Neuronal stem cell (in vitro differentiated cells): Measurements from ENCODE around the gene TPRG1L.

Source experiments
- DNase-seq: peaks from one replicate; pipeline ENCODE4 v3.0.0-alpha.2; 2013; ENCODE audit warnings: low spot score
- H2AFZ ChIP-seq: one replicate; pipeline ENCODE4 v1.6.1; 2013; ENCODE audit warnings: mild to moderate bottlenecking, low read length, inconsistent platforms
- H2AK5ac ChIP-seq: 2 replicates; pipeline ENCODE4 v1.6.1; 2013; ENCODE audit warnings: low read depth, mild to moderate bottlenecking, inconsistent platforms, low read length, moderate library complexity, mixed read lengths
- H2BK120ac ChIP-seq: 2 replicates; pipeline ENCODE4 v1.6.1; 2013; ENCODE audit warnings: low read depth, mild to moderate bottlenecking, inconsistent platforms, low read length, moderate library complexity, mixed read lengths
- H2BK12ac ChIP-seq: one replicate; pipeline ENCODE4 v1.6.1; 2013; ENCODE audit warnings: low read length, inconsistent platforms
- H2BK15ac ChIP-seq: 2 replicates; pipeline ENCODE4 v1.6.1; 2013; ENCODE audit warnings: mild to moderate bottlenecking, low read length, inconsistent platforms, mixed read lengths
- H2BK5ac ChIP-seq: one replicate; pipeline ENCODE4 v1.6.1; 2013; ENCODE audit warnings: inconsistent platforms, mild to moderate bottlenecking, low read length, moderate library complexity
- H3K14ac ChIP-seq: one replicate; pipeline ENCODE4 v1.6.1; 2013; ENCODE audit warnings: low read length, inconsistent platforms
- H3K18ac ChIP-seq: 2 replicates; pipeline ENCODE4 v1.6.1; 2013; ENCODE audit warnings: low read length, inconsistent platforms
- H3K23ac ChIP-seq: 2 replicates; pipeline ENCODE4 v1.6.1; 2013; ENCODE audit warnings: low read depth, mild to moderate bottlenecking, mixed read lengths, low read length, inconsistent platforms; ENCODE audit not compliant: poor library complexity
- H3K27ac ChIP-seq: replicated peaks from 3 replicates; pipeline ENCODE4 v1.5.1; 2013; ENCODE audit warnings: low read length, inconsistent platforms
- H3K27me3 ChIP-seq, 3 experiments: 2 replicates each; pipeline ENCODE4 v1.6.1; 2013; ENCODE audit warnings: low read length in 3 of 3, mild to moderate bottlenecking in 2 of 3, inconsistent platforms in 1 of 3, low read depth in 1 of 3, mixed read lengths in 1 of 3, moderate library complexity in 1 of 3; ENCODE audit not compliant: control insufficient read depth in 3 of 3, insufficient read depth in 3 of 3
- H3K36me3 ChIP-seq, 2 donors: replicated peaks in 1 of 2; 2 replicates each; pipeline ENCODE4 v1.6.1; 2013; ENCODE audit warnings: low read length in 2 of 2; ENCODE audit not compliant: control insufficient read depth in 2 of 2, insufficient read depth in 2 of 2
- H3K4ac ChIP-seq: 2 replicates; pipeline ENCODE4 v1.6.1; 2013; ENCODE audit warnings: inconsistent platforms, mild to moderate bottlenecking, low read length, moderate library complexity
- H3K4me1 ChIP-seq, 2 donors: 1 replicate in 1 of 2; 2 replicates in 1 of 2; pipeline ENCODE4 v1.6.1; 2013; ENCODE audit warnings: low read length in 2 of 2, low read depth in 1 of 2; ENCODE audit not compliant: control insufficient read depth in 2 of 2, insufficient read depth in 1 of 2
- H3K4me2 ChIP-seq: one replicate; pipeline ENCODE4 v1.6.1; 2013; ENCODE audit warnings: mild to moderate bottlenecking, low read length, inconsistent platforms; ENCODE audit not compliant: insufficient read depth, poor library complexity, severe bottlenecking
- H3K4me3 ChIP-seq, 2 donors: 2 replicates each; pipeline ENCODE4 v1.5.1; 2013; ENCODE audit warnings: low read length in 2 of 2, mild to moderate bottlenecking in 2 of 2, inconsistent platforms in 1 of 2, moderate library complexity in 1 of 2
- H3K79me1 ChIP-seq: one replicate; pipeline ENCODE4 v1.6.1; 2013; ENCODE audit warnings: low read depth, mild to moderate bottlenecking, inconsistent platforms, low read length, moderate library complexity
- H3K9ac ChIP-seq: one replicate; pipeline ENCODE4 v1.6.1; 2013; ENCODE audit warnings: mild to moderate bottlenecking, low read depth, low read length, inconsistent platforms; ENCODE audit not compliant: poor library complexity
- H3K9me3 ChIP-seq, 2 donors: replicated peaks in 1 of 2; 2 replicates each; pipeline versions ENCODE3 to v1.6.1; 2013; ENCODE audit warnings: low read length in 2 of 2, mild to moderate bottlenecking in 2 of 2, inconsistent platforms in 1 of 2, low read depth in 1 of 2, mixed read lengths in 1 of 2, moderate library complexity in 1 of 2; ENCODE audit not compliant: control insufficient read depth in 2 of 2, insufficient read depth in 1 of 2
- H4K8ac ChIP-seq: one replicate; pipeline ENCODE4 v1.6.1; 2013; ENCODE audit warnings: low read depth, mild to moderate bottlenecking, inconsistent platforms, low read length, moderate library complexity
- H4K91ac ChIP-seq: one replicate; pipeline ENCODE4 v1.6.1; 2013; ENCODE audit warnings: low read length, low read depth, mild to moderate bottlenecking, inconsistent platforms; ENCODE audit not compliant: poor library complexity
- WGBS, 2 donors: extraction: QIAGEN DNeasy Blood & Tissue Kit; methylation state at CpG; one replicate each; pipeline ENCODE4 v1.1.7; 2013; ENCODE audit warnings: missing lambda C conversion rate in 2 of 2, mixed read lengths in 1 of 2; ENCODE audit not compliant: insufficient read length in 2 of 2, insufficient replicate concordance in 1 of 2; ENCODE audit errors: extremely low coverage in 2 of 2; 5-methylcytosine and 5-hydroxymethylcytosine counted together

TPRG1L gene

GRCh38 chr1:3642919-3643675, 18.3 kb downstream of the TPRG1L start:
- H4K8ac ChIP-seq = no peak overlapping the region
- peaks cover 8 to 65% of the 10 kb centered on the region in 2 donors for H3K36me3 ChIP-seq
- H2BK12ac ChIP-seq = no peak overlapping the region
- no peak overlapping the region for H2BK120ac ChIP-seq
- no peak overlapping the region for H2BK15ac ChIP-seq
- no peak for DNase-seq
- WGBS, 2 donors = no CpG with 5 or more reads among the region's 43 CpGs
- H3K27me3 ChIP-seq = no peaks in the 10 kb centered on the region
- H3K18ac ChIP-seq = no peak overlapping the region
- no peak overlapping the region for H2AK5ac ChIP-seq
- H3K9me3 ChIP-seq = no peaks in the 10 kb centered on the region
- no peak overlapping the region for H3K4me2 ChIP-seq
- H3K9ac ChIP-seq = no peak overlapping the region
- H2AFZ ChIP-seq = no peak overlapping the region
- H3K27ac ChIP-seq = no peak overlapping the region
- H3K14ac ChIP-seq = no peak overlapping the region
- H3K4ac ChIP-seq = no peak overlapping the region
- H3K23ac ChIP-seq = no peak overlapping the region
- no peaks in the 10 kb centered on the region for H3K79me1 ChIP-seq
- no peak overlapping the region for H3K4me3 ChIP-seq
- no peak overlapping the region for H2BK5ac ChIP-seq
- no peak overlapping the region for H4K91ac ChIP-seq
- H3K4me1 ChIP-seq = peaks cover 0 to 3% of the 10 kb centered on the region in 2 donors

GRCh38 chr1:3644273-3644672, 19.5 kb downstream of the TPRG1L start:
- no CpG with 5 or more reads among the region's 25 CpGs for WGBS, 2 donors
- Histone ChIP-seq H2BK120ac (no peak overlapping the region), H2AK5ac (no peak overlapping the region), H2BK5ac (no peak overlapping the region), H2AFZ (no peak overlapping the region), H3K36me3 (peaks cover 4 to 54% of the 10 kb centered on the region in 2 donors), H4K8ac (no peak overlapping the region), H4K91ac (no peak overlapping the region), H3K27ac (no peak overlapping the region), H3K9ac (no peak overlapping the region), H3K18ac (no peak overlapping the region), H3K79me1 (no peaks in the 10 kb centered on the region), H3K27me3 (no peaks in the 10 kb centered on the region), H3K23ac (no peak overlapping the region), H2BK12ac (no peak overlapping the region), H3K9me3 (no peaks in the 10 kb centered on the region), H3K4me1 (peaks cover 3 to 5% of the 10 kb centered on the region in 2 donors), H2BK15ac (no peak overlapping the region), H3K4ac (no peak overlapping the region), H3K4me2 (no peak overlapping the region), H3K4me3 (no peak overlapping the region), H3K14ac (no peak overlapping the region)
- no peak for DNase-seq

GRCh38 chr1:3645247-3645646, 20.4 kb downstream of the TPRG1L start:
- Histone ChIP-seq H3K79me1 (peaks cover 5% of the 10 kb centered on the region), H3K9ac (no peak overlapping the region), H2BK5ac (no peak overlapping the region), H3K4me2 (no peak overlapping the region), H2BK15ac (no peak overlapping the region), H3K9me3 (no peaks in the 10 kb centered on the region), H2BK12ac (no peak overlapping the region), H3K4me3 (no peak overlapping the region), H3K36me3 (peaks cover 4 to 46% of the 10 kb centered on the region in 2 donors), H3K23ac (no peak overlapping the region), H4K8ac (no peak overlapping the region), H3K18ac (no peak overlapping the region), H3K14ac (no peak overlapping the region), H4K91ac (no peak overlapping the region), H3K4ac (no peak overlapping the region), H2BK120ac (no peak overlapping the region), H2AK5ac (no peak overlapping the region), H2AFZ (no peak overlapping the region), H3K27ac (no peak overlapping the region), H3K27me3 (peaks cover 0 to 3% (median 2%) of the 10 kb centered on the region in 3 experiments), H3K4me1 (peaks cover 6% of the 10 kb centered on the region in 2 donors)
- no CpG with 5 or more reads among the region's 43 CpGs for WGBS, 2 donors
- no peak for DNase-seq

- H3K4me3 ChIP-seq = no peak overlapping the region
- WGBS, 2 donors = no CpG with 5 or more reads among the region's 27 CpGs
- no peak overlapping the region for H2AFZ ChIP-seq
- no peak overlapping the region for H3K14ac ChIP-seq
- H2BK120ac ChIP-seq = no peak overlapping the region
- H2AK5ac ChIP-seq = no peak overlapping the region
- peaks cover 4 to 46% of the 10 kb centered on the region in 2 donors for H3K36me3 ChIP-seq
- peaks cover 5% of the 10 kb centered on the region for H3K79me1 ChIP-seq
- H3K4ac ChIP-seq = no peak overlapping the region
- H3K18ac ChIP-seq = no peak overlapping the region
- no peak overlapping the region for H3K27ac ChIP-seq
- peaks cover 4 to 9% (median 7%) of the 10 kb centered on the region in 3 experiments for H3K27me3 ChIP-seq
- no peak overlapping the region for H2BK15ac ChIP-seq
- peaks cover 6% of the 10 kb centered on the region in 2 donors for H3K4me1 ChIP-seq
- no peak overlapping the region for H3K4me2 ChIP-seq
- H4K8ac ChIP-seq = no peak overlapping the region
- H4K91ac ChIP-seq = no peak overlapping the region
- H3K23ac ChIP-seq = no peak overlapping the region
- no peak for DNase-seq
- H3K9ac ChIP-seq = no peak overlapping the region
- H2BK5ac ChIP-seq = no peak overlapping the region
- no peak overlapping the region for H2BK12ac ChIP-seq
- no peaks in the 10 kb centered on the region for H3K9me3 ChIP-seq
These were observed 21.0 kb downstream of the TPRG1L start for GRCh38 chr1:3645666-3646355.
